ENCODE results near the gene GATM.

DNA sequence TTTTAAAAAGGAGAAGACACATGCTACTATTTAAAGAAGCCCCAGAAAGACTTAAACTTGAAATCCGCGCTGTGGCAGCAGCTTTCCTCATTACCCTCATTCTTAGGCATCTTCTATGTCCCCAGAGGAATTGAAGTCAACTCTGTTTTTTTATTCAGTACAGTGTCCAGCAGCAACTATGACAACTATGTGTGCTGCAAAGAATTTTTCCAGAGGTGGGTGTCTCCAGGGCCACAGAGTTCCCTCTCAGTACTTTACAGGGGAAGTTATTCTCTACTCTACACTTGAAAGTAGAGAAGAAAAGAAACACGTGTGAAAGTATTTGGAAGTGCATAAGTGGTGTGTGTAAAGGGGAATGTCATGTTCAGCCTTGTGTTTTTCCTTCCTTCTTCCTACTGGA, 32.0 kb downstream of the GATM start:
- TF ChIP-seq, protein P1, sequence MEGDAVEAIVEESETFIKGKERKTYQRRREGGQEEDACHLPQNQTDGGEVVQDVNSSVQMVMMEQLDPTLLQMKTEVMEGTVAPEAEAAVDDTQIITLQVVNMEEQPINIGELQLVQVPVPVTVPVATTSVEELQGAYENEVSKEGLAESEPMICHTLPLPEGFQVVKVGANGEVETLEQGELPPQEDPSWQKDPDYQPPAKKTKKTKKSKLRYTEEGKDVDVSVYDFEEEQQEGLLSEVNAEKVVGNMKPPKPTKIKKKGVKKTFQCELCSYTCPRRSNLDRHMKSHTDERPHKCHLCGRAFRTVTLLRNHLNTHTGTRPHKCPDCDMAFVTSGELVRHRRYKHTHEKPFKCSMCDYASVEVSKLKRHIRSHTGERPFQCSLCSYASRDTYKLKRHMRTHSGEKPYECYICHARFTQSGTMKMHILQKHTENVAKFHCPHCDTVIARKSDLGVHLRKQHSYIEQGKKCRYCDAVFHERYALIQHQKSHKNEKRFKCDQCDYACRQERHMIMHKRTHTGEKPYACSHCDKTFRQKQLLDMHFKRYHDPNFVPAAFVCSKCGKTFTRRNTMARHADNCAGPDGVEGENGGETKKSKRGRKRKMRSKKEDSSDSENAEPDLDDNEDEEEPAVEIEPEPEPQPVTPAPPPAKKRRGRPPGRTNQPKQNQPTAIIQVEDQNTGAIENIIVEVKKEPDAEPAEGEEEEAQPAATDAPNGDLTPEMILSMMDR (IDR thresholded peaks at IDR 0.05), result no peak
- TF ChIP-seq POLR2A (IDR thresholded peaks at IDR 0.05), result no peak

Data from adrenal gland (tissue), 5 donors.